Smooth muscle cell (in vitro differentiated cells): ENCODE results near the gene NDFIP1. TPM values are rescaled to one million over a fixed set of nuclear protein-coding genes. Genes with fewer than 3 reads are reported as not detected.

ENCODE experiments used
- DNase-seq: peaks from one replicate; lab custom pipeline; 2025; ENCODE audit not compliant: unreplicated experiment; lab: John Stamatoyannopoulos, UW
- H2AFZ ChIP-seq: fragments of 200-600 bp; sonication (generic); 2 replicates; pipeline ENCODE4 v1.6.0; 2016; ENCODE audit warnings: antibody characterized with exemption, low read depth, mild to moderate bottlenecking
- H3F3A ChIP-seq: fragments of 200-600 bp; sonication (generic); 2 replicates; pipeline ENCODE4 v1.6.0; 2017; ENCODE audit warnings: antibody characterized with exemption, low read depth
- H3K27ac ChIP-seq: fragments of 200-600 bp; sonication (generic); 2 replicates; pipeline ENCODE4 v1.5.1; 2016; ENCODE audit warnings: low read depth, mild to moderate bottlenecking
- H3K27me3 ChIP-seq: fragments of 200-600 bp; sonication (generic); 2 replicates; pipeline ENCODE4 v1.6.1; 2016; ENCODE audit warnings: low read depth, mild to moderate bottlenecking
- H3K36me3 ChIP-seq: fragments of 200-600 bp; sonication (generic); 2 replicates; pipeline ENCODE4 v1.5.1; 2016; ENCODE audit warnings: low read depth
- H3K4me1 ChIP-seq: fragments of 200-600 bp; sonication (generic); 2 replicates; pipeline ENCODE4 v1.5.1; 2016; ENCODE audit warnings: low read depth
- H3K4me2 ChIP-seq: fragments of 200-600 bp; sonication (generic); 2 replicates; pipeline ENCODE4 v1.6.0; 2016; ENCODE audit warnings: mild to moderate bottlenecking
- H3K4me3 ChIP-seq: fragments of 200-600 bp; sonication (generic); 2 replicates; pipeline ENCODE4 v1.5.1; 2016; ENCODE audit warnings: mild to moderate bottlenecking
- H3K79me2 ChIP-seq: fragments of 200-600 bp; sonication (generic); 2 replicates; pipeline ENCODE4 v1.6.0; 2016; ENCODE audit warnings: low read depth, mild to moderate bottlenecking
- H3K9ac ChIP-seq: fragments of 200-600 bp; sonication (generic); 2 replicates; pipeline ENCODE4 v1.6.0; 2016; ENCODE audit warnings: low read depth
- H3K9me3 ChIP-seq: fragments of 200-600 bp; sonication (generic); replicated peaks from 2 replicates; pipeline ENCODE4 v1.5.1; 2016; ENCODE audit warnings: low read depth
- H4K20me1 ChIP-seq: fragments of 200-600 bp; sonication (generic); 2 replicates; pipeline ENCODE4 v1.6.0; 2016; ENCODE audit warnings: low read depth
- WGBS: methylation state at CpG from one replicate; pipeline ENCODE4 v1.1.7; 2016; ENCODE audit warnings: low lambda C conversion rate; 5-methylcytosine and 5-hydroxymethylcytosine counted together
- polyA plus RNA-seq: library from polyadenylated mRNA; unstranded; fragments of >200 nt; fragmentation: Nextera tagmentation; extraction: Ambion mirVana; gene quantifications from 2 replicates; pipeline ENCODE4 v1.2.1, GENCODE V29; 2016
- total RNA-seq: library from RNA; depleted of rRNA; stranded (reverse); fragments of >200 nt; gene quantifications from 2 replicates; pipeline ENCODE4 v1.2.3, GENCODE V29; 2014
- TF ChIP-seq, protein P1 (sequence below): fragments of 200-600 bp; sonication (generic); IDR thresholded peaks from 2 replicates; pipeline ENCODE4 v1.5.1; 2017; ENCODE audit warnings: borderline replicate concordance, mild to moderate bottlenecking, antibody characterized with exemption; ENCODE audit not compliant: insufficient read depth, poor library complexity, severe bottlenecking

NDFIP1 gene
- total and polyA plus RNA-seq, 2 experiments from 2014 or later: 44.5 to 71.6 TPM

DNA sequence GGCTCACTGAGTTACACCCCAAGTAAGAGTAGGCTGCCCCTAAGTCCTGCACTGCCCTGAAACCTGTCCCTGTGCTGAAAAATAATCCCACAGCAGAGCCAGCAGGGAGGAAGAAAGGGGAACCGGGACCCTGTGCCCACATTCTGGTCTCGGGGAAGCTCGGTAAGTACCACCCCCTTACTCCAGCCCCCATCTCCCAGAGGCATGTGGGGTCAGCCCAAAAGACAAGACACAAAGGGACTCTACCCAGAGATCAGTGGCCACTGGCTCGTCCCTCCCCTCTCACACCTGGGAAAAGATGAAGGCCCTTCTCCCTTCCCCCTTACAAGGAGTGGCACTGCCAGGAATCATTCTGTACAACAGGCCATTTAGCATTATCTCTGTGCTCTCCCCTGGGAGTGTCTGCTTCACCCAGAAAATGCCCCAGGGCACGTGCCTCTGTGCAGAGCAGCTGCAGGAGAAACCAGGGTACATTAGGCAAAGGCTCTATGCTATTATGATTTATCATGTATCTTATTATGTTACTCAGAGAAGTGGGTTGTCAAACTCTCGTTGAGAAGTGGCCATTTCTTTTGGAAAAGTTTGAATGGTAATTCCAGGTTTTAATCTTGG is 71.3 kb downstream of the NDFIP1 start:
- H3K4me2 ChIP-seq: no peak overlapping the region
- H3K79me2 ChIP-seq: no peaks in the 10 kb centered on the region
- DNase-seq: no peak
- no peaks in the 10 kb centered on the region for H3K36me3 ChIP-seq
- H3K27me3 ChIP-seq: no peaks in the 10 kb centered on the region
- H4K20me1 ChIP-seq: no peaks in the 10 kb centered on the region
- no peaks in the 10 kb centered on the region for H3F3A ChIP-seq
- 95% methylated on average over 6 of the region's 6 CpGs for WGBS
- H3K27ac ChIP-seq: no peak overlapping the region
- H3K9me3 ChIP-seq: no peaks in the 10 kb centered on the region
- no peak overlapping the region for H3K4me3 ChIP-seq
- H3K9ac ChIP-seq: no peak overlapping the region
- no peaks in the 10 kb centered on the region for H3K4me1 ChIP-seq
- TF ChIP-seq, protein P1, sequence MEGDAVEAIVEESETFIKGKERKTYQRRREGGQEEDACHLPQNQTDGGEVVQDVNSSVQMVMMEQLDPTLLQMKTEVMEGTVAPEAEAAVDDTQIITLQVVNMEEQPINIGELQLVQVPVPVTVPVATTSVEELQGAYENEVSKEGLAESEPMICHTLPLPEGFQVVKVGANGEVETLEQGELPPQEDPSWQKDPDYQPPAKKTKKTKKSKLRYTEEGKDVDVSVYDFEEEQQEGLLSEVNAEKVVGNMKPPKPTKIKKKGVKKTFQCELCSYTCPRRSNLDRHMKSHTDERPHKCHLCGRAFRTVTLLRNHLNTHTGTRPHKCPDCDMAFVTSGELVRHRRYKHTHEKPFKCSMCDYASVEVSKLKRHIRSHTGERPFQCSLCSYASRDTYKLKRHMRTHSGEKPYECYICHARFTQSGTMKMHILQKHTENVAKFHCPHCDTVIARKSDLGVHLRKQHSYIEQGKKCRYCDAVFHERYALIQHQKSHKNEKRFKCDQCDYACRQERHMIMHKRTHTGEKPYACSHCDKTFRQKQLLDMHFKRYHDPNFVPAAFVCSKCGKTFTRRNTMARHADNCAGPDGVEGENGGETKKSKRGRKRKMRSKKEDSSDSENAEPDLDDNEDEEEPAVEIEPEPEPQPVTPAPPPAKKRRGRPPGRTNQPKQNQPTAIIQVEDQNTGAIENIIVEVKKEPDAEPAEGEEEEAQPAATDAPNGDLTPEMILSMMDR: no peak
- H2AFZ ChIP-seq: no peak overlapping the region

GRCh38 chr5:142181096-142181495 is 72.5 kb downstream of the NDFIP1 start:
- TF ChIP-seq, protein P1: no peak
- Histone ChIP-seq H3K4me3 (no peak overlapping the region), H4K20me1 (no peaks in the 10 kb centered on the region), H3K79me2 (no peaks in the 10 kb centered on the region), H3K4me1 (peaks cover 8% of the 10 kb centered on the region), H3K36me3 (no peaks in the 10 kb centered on the region), H3K27ac (no peak overlapping the region), H3K9me3 (no peaks in the 10 kb centered on the region), H3K4me2 (no peak overlapping the region), H3K9ac (no peak overlapping the region), H2AFZ (no peak overlapping the region), H3K27me3 (no peaks in the 10 kb centered on the region), H3F3A (no peaks in the 10 kb centered on the region)
- no peak for DNase-seq
- 94% methylated on average over 6 of the region's 6 CpGs for WGBS

GRCh38 chr5:142181547-142182163 is 73.1 kb downstream of the NDFIP1 start:
- H3K27ac ChIP-seq: no peak overlapping the region
- no peak overlapping the region for H3K9ac ChIP-seq
- peaks cover 13% of the 10 kb centered on the region for H3K4me1 ChIP-seq
- no peaks in the 10 kb centered on the region for H3K36me3 ChIP-seq
- no peak overlapping the region for H3K4me2 ChIP-seq
- no peaks in the 10 kb centered on the region for H3K79me2 ChIP-seq
- WGBS: 56% methylated on average over 7 of the region's 7 CpGs
- no peak overlapping the region for H2AFZ ChIP-seq
- no peaks in the 10 kb centered on the region for H3K9me3 ChIP-seq
- H3K4me3 ChIP-seq: no peak overlapping the region
- TF ChIP-seq, protein P1: no peak
- no peaks in the 10 kb centered on the region for H3K27me3 ChIP-seq
- H3F3A ChIP-seq: peaks cover 5% of the 10 kb centered on the region
- no peaks in the 10 kb centered on the region for H4K20me1 ChIP-seq
- no peak for DNase-seq

GRCh38 chr5:142182840-142183239 is 74.3 kb downstream of the NDFIP1 start:
- H3K36me3 ChIP-seq: no peaks in the 10 kb centered on the region
- WGBS: 57% methylated on average over 5 of the region's 5 CpGs
- no peak overlapping the region for H3K4me3 ChIP-seq
- H3K27me3 ChIP-seq: no peaks in the 10 kb centered on the region
- no peaks in the 10 kb centered on the region for H4K20me1 ChIP-seq
- no peak overlapping the region for H3K4me2 ChIP-seq
- peaks cover 15% of the 10 kb centered on the region for H3F3A ChIP-seq
- H3K79me2 ChIP-seq: no peaks in the 10 kb centered on the region
- no peak overlapping the region for H2AFZ ChIP-seq
- TF ChIP-seq, protein P1: no peak
- no peak for DNase-seq
- no peak overlapping the region for H3K27ac ChIP-seq
- H3K9ac ChIP-seq: no peak overlapping the region
- peaks cover 19% of the 10 kb centered on the region for H3K4me1 ChIP-seq
- no peaks in the 10 kb centered on the region for H3K9me3 ChIP-seq
